Measurements from ENCODE around the gene TMEM123.

- TF ChIP-seq CTCF (IDR thresholded peaks at IDR 0.05) (no peak), POLR2A (IDR thresholded peaks at IDR 0.05) (no peak)
These were observed 41.4 kb downstream of the TMEM123 start for GRCh38 chr11:102411142-102411541.
